HuH-7 (cell line): ENCODE results near the gene IFNL2.
"Not testable (repeated sequence)": the region's sequence is repeated elsewhere in the genome, so short reads cannot be mapped to it uniquely, and the experiment has no call there.

Experiments
- DNase-seq: peaks from one replicate; pipeline ENCODE4 v3.0.0; 2011; ENCODE audit warnings: low spot score

Gene IFNL2

DNA sequence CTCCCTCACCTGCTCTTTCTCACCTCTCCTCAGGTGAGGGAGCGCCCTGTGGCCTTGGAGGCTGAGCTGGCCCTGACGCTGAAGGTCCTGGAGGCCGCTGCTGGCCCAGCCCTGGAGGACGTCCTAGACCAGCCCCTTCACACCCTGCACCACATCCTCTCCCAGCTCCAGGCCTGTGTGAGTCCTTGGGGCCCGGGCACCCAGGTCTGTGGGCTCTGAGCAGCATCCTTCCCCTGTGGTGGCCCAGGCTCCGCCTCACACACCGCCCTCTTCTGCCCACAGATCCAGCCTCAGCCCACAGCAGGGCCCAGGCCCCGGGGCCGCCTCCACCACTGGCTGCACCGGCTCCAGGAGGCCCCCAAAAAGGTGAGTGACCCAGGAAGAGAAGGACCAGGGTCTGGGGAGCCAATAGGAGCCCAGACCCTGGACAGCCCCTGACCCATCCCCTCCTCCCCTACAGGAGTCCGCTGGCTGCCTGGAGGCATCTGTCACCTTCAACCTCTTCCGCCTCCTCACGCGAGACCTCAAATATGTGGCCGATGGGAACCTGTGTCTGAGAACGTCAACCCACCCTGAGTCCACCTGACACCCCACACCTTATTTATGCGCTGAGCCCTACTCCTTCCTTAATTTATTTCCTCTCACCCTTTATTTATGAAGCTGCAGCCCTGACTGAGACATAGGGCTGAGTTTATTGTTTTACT is 29.9 kb downstream of the IFNL2 start:
- DNase-seq = no peak

DNA sequence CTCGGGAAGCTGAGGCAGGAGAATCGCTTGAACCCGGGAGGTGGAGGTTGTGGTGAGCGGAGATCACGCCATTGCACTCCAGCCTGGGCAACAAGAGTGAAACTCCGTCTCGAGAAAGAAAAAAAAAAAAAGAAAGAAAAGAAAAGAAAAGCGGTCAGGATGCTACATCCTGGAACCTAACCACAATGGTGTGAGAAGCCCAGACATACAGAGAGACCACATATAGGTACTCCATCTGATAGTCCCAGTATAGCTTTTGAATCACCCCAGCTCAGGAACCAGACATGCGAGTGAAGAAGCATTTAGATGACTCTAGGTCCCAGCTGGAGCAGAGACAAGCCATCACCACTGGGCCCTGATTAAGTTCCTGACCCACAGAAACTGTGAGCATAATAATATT is 31.2 kb downstream of the IFNL2 start:
- no peak for DNase-seq

DNA sequence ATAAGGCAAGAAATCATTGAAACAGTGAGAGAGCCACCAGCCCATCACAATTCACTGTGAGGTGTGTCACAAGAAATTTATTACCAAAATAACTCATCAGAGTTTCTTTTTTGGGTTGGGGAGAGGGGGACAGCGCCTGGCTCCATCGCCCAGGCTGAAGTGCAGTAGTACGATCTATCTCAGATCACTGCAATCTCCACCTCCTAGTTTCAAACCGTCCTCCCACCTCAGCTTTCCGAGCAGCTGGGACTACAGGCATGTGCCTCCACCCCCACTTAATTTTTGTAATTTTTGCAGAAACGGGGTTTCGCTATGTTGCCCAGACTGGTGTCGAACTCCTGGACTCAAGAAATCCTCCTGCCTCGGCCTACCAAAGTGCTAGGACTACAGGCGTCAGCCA is 31.6 kb downstream of the IFNL2 start:
- no peak for DNase-seq

DNA sequence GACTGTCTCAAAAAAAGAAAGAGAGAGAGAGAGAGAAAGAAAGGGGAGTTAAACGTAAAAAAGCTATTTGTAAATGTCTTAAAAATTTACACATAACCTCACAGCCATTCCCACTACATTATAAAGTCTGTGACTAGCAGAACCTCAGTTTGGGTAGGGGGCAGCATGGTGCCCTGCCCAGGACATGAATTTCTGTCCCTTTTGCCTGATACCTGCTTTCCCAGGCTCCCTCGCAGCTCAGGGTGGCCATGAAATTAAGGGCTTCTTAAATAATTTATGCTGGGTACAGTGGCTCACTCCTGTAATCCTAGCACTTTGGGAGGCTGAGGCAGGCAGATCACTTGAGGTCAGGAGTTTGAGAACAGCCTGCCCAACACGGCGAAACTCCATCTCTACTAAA is 32.8 kb downstream of the IFNL2 start:
- no peak for DNase-seq

DNA sequence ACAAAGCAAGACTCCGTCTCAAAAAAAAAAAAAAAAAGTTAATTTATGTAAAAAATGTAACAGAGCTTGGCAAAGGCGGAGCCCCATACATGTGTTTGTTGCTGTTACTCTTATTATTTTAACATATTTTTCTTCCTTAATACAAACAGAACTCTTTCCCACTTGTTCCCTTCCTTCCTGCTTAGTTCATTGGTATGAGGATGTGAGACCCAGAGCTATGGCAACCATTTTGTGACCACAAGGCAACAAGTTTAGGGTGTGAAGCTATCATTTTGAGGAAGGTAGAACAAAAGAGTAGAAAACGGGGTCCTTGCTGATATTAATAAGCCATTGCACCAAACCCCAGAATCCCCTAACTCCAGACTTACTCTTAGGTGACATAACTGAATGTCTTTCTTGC is 33.4 kb downstream of the IFNL2 start:
- no peak for DNase-seq

DNA sequence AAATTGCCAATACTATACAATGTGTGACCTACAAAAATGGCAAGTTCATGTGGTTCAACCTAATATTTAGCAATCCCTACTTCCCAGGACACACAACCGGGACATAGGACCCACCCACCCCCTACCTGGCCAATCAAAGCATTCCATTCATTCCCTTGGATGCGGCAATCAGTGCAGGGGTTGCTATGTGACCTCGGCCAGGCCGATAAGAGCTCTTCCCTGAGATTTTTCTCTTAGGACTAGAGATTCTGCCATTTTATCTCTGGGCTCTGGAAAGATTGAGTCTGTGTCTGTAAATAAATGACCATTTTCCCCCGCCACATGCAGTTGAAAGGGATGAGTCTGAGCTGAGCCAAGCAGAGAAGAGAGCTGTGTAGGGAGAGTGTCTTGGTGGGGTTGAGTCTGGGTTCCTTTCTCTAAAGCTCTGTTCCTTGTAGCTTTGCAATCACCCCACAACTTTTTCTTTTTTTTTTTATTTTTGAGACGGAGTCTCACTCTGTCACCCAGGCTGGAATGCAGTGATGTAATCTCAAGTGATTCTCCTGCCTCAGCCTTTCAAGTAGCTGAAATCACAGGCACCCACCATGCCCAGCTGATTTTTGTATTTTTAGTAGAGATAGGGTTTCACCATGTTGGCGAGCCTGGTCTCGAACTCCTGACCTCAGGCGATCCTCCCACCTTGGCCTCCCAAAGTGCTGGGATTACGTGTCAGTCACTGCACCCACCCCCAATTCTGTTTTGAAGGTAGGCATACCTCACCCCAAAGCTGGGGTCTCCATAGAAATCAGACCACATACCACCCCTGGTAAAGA is 35.4 kb downstream of the IFNL2 start:
- DNase-seq = peak; percentile 97

DNA sequence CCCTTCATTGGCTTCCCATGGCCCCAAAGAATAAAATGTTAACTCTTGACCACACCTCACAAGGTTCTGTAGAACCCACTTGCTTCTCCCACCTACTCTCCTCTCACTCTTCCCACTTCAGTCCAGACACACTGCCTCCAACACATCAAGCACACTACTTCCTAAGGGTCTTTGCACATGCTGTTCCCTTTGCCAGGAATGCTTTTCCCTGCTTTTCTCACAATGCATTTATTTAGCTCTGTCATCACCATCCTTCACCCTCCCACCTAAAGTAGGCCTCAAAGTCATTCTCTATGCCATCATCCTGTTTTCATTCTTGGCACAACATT is 36.0 kb downstream of the IFNL2 start:
- DNase-seq = no peak

DNA sequence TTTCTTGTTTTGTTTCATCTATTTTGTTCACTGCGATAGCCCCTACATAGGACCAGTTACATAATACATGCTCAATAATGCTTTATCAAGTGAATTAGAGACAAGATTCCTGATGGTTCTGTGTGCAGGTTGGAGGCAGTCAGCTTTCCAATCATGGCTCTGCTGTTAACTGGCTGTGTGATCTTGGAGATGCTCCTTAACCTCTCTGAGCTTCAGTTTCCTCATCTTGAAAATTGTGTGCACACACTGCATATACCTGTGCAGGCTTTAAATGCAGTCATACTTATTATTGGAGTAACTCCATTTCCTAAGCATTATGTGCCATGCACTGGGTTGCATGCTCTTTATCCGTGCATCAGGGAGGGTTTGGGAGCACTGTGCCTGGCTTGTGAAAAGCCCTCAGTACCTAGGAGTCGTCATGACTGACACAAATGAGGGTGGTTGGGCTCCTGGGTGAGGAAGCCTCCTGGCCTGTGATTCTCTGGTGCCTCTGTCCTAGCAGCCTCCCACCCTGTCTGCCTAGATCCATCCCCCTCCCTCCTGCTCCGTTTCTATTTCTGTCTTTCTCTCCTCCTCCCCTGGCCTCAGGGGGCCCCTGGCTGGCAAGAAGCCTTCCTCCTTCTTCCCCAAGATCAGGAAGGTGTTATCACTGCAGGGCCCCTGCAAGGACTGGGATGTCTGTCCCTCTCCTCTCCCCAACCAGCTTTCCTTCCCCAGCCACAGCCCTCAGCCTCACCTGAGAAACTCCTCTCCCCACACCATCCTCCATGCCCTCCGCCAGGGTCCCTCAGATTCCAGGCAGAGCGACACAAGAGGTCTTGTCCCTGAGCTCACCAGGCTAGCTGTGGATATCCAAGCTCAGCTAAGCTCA is 36.7 kb downstream of the IFNL2 start:
- DNase-seq = no peak

DNA sequence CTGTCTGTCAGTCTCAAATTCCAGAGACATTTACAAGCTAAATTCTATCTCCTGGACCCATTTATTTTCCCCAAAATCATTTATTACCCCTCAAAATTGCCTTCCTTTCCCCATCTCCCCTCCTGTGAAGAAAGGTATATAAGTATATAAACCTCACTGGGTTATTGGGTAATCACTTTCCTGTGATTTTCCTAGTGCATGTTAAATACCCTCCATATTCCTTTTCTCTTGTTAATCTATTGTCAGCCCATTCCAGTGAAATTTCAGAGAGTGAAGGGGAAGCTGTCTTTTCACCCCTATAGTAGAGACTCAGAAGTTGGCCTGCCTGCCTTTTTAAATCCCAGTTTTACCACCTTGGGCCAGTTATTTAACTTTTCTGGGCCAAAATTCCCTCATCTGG is 37.9 kb downstream of the IFNL2 start:
- no peak for DNase-seq

DNA sequence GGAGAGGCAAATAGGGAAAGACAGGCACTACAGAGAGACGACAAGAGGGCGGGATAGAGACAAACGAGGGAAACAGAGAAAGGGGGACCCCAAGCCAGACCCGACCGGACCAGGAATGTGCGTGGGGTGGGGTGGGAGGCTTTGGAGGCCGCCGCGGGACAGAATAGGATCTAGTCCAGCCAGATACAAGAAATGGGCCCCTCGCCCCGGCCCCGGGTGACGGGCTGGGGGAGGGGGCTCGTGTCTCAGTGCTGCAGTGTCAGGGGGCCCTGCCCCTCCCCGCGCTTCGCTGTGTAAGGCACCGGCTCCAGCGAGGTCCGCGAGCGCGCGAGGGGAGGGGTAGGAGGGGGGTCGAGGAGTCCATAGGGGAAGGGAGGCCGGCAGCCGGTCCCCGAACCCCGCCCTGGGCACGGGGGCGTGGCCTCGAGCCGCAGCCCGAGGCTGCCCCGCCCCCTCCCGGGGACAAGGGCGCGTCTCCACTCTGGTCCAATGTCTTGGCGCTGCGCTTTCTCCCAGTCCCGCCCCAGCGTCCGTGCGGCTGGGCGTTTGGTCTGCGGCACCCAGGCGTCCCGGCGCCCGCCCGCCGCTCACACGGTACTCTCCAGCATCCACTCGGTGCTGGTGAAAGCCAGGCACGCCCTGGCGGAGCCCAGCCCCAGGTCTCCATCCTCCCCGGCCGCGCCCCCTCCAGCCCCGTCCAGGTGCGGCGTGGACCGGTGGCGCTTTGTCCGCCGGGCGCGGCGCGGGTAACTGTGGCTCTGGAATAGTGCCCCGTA is 39.0 kb downstream of the IFNL2 start:
- peak; percentile 91 for DNase-seq

DNA sequence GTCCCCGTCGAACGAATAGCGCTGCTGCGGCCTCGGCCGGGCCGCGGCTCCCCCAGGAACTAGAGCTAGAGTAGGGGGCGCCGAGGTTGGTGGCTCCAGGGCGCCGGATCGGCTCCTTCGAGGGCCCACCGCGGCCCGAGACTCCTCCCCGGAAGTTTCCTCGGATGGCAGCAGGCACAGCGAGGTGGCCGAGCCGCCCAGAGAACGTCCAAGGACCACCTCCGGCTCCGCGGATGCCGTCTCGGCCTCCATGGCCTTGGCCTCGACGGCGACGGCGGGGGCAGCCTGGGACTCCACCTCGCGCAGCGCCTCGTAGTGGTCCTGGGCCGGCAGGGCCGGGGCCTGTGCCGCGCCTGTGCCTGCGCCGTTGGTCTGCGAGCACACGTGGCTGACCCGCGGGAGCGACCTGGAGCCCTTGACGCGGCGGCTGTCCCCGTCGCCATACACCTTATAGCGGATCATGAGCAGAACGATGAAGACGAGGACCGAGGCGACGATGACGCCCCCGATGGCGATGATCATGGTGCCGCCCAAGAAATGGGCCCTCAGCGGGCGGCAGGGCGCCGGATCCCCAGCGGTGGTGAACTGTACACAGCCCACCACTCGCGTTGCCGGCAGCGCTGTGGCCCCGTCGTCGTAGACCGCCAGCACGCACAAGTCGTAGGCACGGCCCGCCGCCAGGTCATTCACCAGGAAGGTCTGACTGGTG is 39.8 kb downstream of the IFNL2 start:
- DNase-seq = no peak

DNA sequence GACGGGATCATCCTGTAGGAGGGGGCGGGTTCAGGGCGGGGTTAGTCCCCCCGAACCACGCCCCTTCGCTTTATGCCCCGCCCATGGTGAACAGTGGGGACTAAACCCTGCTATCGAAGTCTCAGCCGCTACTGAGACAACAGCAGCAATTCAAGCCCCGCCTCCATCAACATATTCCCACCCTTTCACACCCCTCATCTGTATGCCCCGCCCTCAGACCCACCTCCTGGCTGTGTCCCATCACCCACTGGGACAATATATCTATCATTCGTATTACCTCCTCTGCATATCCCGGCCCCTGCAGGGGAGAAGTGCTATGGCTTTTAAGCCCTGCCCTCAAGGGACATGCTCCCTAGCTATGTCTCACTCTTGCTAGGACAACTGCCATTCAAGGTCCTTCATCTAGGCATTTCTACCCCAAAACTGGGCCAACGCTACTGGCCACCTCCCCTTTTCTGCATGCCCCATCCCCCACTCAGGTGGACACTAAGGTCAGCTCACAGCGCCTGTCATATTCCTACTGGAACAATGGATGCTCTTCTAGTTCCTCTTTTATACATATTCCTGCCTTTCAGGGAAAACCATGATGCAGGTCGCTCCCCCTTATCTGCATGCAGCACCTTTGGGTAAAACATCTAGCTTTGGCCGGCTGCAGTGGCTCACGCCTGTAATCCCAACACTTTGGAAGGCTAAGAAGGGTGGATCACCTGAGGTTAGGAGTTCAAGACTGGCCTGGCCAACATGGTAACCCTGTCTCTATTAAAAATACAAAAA is 40.5 kb downstream of the IFNL2 start:
- DNase-seq = no peak

DNA sequence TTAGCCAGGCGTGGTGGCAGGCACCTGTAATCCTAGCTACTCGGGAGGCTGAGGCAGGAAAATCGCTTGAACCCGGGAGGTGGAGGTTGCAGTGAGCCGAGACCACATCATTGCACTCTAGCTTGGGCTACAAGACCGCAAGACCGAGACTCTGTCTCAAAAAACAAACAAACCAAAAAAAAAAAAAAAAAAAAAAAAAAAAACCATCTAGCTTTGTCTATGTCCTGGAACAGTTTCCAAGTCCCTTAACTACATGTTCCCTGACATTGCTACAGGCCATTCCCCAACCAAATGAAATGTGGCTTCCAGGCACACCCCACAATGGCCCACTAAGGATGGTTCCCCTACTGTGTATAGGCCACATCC is 41.1 kb downstream of the IFNL2 start:
- DNase-seq = not testable (repeated sequence)

DNA sequence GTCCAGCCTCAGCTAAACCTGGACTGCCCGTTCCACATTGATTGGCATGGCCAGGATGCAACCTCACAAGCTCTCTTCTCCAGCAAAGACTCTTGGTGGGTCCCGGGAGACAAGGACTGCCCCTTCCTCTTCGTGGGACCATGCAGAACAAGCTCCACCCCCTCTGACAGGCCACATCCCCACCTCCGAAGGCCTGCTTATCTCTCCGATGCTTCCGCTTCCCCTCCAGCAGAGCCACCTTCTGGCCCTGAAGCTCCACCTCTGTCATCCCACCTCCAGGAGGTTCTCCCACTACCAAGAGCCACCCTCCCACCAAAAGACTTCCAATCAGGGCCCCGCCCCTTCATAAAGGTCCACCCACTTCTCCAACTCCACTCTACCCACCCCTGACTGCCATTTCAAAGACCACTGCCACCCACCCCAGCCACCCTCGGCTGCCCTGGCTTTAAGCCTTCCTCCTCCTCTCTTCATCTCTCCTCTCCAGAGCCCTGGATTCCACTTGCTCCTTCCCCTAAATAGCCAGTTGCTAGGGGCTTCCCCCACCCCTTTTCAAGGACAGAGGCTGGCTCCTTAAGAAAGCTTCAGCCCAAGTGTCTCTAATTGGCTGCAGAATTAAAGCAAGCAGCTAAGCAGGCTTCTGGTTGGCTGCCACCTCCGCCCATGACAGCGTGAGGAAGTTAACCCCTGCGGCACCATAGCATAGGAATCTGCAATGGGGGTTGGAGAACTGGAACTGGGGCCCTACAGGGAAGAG is 42.5 kb downstream of the IFNL2 start:
- no peak for DNase-seq

DNA sequence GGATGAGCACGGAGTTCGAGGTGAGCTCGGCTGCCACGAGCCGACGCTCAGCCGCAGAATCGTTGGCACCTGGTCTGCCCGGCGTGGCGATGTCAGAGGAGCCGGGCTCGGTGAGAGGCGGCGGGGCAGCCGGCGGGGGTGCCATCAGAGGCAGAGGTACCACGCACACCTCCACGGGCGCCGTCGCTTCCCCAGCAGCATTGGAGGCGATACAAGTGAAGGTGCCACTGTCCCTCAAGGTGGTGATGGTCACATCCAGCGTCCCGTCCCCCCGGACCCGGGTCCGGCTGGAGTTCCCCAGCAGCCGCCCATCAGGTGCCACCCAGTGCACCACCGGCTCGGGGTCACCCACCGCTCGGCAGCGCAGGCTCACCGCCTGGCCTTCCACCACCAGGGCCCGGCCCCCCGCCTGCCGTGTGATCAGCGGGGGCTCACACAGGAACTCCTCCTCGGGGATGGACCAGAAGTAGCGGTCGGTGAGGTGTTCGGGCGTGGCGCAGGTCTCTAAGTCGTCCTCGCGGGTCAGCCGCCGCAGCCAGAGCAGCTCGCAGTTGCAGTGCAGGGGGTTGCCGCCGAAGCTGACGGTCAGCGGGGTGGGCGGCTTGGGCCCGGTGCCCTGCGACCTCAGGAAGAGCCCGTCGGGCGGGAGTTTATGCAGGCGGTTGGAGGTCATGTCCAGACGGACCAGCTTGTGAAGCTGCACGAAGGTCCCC is 46.0 kb downstream of the IFNL2 start:
- DNase-seq = no peak

DNA sequence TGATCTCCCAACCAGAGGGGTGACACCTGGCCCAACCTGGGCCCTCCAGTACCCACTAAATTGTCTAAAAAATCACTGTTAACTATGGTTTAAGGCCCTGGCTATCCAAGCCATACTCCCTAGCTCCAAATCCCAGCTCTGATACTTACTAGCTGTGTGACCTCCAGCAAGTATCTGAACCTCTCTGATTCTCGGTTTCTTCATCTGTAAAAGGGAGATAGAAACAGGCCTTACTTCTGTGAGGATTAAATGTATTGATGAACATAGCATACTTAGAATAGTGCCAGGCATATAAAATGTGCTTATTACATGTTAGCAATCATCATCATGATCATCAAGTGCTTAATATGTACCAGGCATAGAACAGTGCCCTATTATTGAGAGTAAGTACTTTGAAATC is 47.7 kb downstream of the IFNL2 start:
- DNase-seq = no peak

DNA sequence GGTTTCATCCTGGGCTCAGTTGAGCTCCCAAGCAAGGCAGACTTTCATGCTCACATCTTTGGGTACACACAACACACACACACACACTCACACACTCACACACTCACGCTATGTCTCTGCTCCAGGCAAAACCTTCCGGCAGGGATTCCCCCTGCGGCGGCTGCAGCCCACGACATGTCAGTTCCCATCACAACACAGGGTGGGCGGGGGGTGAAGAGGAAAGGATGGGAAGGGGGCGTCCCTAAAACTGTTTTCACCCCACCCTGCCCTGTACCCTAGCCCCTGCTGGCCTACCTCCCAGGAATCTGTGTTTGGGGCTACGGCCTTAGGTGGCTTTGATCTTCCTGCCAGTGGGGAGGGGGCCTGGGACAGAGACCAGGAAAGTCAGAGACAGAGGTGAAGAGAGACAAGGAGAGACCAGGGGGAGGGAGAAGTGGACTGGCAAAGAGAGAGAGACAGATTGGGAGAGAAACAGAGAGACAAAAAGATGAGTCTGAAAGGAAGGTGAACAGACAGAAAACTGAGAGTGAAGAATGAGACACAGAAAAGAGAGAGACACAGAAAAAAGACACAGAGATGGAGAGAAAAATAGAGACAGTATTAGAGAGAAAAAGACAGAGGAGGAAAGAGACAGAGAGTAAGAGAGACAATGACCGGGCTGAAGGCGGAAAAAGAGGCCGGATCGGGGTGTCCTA is 48.6 kb downstream of the IFNL2 start:
- DNase-seq = no peak

DNA sequence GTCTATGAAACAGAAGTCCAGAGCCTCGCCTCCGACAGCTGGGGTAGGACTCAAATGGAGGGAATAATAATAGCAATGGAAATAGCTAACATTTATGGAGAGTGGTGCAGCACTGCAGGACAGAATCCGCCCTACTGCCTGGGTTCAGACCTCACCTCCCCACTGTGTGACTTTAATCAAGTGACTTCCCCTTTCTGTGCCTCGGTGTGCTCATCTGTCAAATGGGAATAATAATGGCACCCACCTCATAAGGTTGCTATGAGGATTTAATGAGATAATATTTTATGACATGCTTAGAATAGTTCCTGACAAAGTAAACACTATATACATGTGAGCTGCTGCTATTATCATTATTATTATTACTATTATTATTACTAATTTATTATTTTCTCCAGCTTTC is 49.3 kb downstream of the IFNL2 start:
- DNase-seq = no peak

DNA sequence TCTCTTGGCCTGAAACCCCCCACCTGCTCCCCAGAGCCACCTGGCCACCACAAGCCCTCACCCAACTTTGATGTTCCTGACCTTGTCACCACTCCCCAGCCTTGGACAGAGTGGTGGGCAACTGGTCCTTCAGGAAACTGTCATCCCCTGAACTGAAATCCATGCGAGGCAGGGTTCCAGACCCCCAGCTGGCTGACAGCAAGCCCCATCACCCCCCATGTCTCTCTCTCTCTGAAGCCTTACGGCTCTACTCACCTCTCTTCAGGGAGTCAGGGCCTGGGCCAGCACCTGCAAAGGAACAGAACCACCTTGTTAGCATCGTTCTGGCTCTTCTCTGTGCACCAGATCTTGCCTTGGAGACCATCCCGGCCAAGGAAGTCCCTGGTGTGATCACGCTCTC is 49.9 kb downstream of the IFNL2 start:
- DNase-seq = no peak
